Breast epithelium (tissue), 3 donors: ENCODE results near the gene CLDN20.

ENCODE experiments used
- POLR2A ChIP-seq: fragments of 450-650 bp; IDR thresholded peaks from one replicate; pipeline ENCODE4 v1.6.1; 2016; ENCODE audit warnings: antibody characterized with exemption, mild to moderate bottlenecking, moderate library complexity
- TF ChIP-seq, protein P1 (sequence below), 3 donors: fragments of 450-650 bp; IDR thresholded peaks; one replicate each; pipeline ENCODE4 v1.5.1; 2016 to 2017; ENCODE audit warnings: antibody characterized with exemption in 3 of 3, mild to moderate bottlenecking in 3 of 3, moderate library complexity in 3 of 3

DNA sequence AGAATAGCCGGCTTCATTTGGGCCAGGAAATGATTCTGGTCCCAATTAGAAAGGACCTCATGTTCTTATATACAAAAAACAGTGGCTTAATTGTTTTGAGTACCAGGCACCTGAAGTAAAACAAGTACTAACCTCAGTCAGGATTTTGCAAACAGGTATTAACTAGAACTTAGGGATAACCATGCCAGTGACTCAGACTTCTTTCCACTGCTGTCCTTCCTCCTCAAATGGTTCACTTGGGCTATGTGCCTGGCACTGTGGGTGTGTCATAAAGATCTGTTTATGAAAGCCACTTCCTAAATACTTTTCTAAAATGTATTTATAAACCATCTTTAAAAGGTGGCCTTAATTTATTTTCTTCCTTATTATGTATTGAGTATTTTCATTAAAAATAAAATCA lies 10.7 kb downstream of the CLDN20 start:
- no peak for TF ChIP-seq POLR2A
- TF ChIP-seq, protein P1, sequence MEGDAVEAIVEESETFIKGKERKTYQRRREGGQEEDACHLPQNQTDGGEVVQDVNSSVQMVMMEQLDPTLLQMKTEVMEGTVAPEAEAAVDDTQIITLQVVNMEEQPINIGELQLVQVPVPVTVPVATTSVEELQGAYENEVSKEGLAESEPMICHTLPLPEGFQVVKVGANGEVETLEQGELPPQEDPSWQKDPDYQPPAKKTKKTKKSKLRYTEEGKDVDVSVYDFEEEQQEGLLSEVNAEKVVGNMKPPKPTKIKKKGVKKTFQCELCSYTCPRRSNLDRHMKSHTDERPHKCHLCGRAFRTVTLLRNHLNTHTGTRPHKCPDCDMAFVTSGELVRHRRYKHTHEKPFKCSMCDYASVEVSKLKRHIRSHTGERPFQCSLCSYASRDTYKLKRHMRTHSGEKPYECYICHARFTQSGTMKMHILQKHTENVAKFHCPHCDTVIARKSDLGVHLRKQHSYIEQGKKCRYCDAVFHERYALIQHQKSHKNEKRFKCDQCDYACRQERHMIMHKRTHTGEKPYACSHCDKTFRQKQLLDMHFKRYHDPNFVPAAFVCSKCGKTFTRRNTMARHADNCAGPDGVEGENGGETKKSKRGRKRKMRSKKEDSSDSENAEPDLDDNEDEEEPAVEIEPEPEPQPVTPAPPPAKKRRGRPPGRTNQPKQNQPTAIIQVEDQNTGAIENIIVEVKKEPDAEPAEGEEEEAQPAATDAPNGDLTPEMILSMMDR (IDR thresholded peaks at IDR 0.05) = no peak
